AML-193 (cell line): ENCODE data around the gene RAPGEF1.

ENCODE experiments used
- DNase-seq, 2 experiments: peaks; one replicate each; lab custom pipeline; 2025; lab: John Stamatoyannopoulos, UW

Gene RAPGEF1

DNA sequence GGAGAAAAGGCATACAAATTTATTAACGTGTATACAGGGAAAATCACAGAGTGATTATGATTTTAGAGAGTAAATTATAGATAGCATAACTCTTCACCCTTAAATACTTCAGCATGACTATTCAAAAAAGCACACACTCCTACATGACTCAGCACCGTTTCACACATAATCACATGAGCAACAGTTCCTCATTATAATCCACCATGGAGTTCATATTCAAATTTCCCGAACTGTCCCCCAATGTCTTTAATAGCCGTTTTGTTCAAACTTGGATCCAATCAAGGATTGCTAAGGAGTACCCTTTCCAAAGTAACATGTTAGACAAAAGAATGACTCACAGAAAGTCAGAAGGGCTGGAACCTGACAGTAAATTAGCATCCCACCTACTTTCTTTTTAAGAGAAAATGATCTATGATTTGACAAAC lies 32.1 kb downstream of the RAPGEF1 start:
- peak; percentile 83 to 85 for DNase-seq

DNA sequence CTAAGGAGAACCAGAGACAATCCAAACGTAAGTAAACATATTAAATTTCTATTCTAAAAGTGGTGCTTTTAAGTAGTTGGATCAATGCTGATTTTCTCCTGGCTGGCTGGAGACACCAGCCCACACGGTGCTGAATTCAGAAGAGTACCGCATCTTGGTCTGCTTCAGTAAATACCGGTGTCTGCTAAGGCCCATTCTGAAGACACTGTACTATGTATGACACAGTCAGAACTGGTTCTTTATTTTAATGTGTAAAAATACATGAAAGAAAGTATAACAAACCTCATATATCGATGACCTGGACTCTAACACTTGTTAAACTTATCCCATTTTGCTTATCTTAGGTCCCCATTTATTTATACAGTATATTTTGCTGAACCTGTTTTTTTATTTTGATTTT lies 32.8 kb downstream of the RAPGEF1 start:
- DNase-seq: no peak

DNA sequence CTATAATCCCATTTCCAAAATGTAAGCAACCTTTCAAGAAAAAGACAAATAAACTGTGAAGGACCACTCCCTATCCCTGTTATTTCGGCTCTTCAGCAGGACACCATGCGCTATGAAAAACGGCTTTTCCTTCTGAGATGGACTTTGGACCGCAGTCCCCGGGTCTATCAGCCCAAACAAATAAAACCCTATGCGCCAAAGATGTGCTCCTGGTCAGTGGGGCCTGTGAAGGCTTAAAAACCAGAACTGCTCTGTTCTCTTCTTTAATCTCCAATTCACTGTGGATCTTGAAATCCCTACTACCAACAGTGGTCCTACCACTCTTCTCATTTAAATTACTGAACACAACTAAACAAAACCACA lies 33.3 kb downstream of the RAPGEF1 start:
- no peak for DNase-seq

DNA sequence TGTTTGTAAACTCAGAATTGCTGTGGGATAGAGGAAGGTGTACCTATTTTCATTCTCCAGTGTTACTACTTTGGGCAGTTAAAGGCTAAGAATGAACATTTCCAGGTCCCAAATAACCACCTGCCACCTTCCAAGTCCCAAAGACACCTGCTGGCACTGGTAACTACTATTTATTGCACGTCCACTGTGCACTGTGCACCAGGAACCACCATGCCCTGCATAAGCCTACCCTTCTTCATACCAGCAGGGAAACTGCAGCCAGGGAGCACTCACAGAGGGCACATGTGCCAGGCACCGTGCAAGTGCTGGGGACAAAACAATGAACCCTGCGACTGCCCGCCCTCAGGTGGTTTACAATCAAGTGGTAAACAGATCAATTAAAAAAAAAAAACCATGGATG lies 34.9 kb downstream of the RAPGEF1 start:
- DNase-seq: no peak

DNA sequence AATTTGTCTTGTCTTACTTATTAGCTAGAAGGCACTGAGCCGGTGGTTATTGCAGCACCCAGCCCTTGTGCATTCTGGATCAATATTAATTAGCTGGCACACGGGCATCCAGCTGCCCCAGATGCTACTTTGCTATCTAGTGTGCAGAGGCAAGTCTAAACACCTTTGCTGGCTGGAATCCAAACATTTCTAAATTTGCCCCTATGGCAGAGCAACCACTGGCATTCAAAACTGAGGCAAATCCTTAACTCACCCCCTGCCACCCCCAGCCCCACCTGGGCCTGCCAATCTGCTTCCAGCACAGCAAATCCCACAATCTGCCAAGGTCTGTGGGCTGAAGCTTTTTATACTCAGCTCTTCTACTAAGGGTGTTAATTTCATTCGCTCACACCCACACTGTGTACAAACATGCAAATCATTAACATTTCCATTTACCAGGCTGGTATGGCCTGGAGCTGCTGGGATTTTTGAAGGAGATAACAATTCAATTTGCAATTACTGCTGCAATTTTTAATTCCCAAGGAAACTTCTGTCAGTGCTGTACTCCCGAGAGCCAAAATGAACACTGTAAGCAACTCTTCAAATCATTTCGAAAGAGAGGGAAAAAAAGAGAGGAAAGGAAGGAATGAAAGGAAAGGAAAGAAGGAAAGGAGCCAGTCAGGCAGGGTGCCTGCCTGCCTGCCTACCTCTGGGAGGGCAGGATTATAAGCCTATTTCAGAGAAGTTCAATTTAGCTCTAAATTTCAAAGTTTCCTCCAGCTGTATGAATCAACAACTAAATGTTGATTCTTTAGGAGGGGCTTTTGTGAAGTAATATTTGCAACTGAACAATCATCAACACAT lies 35.5 kb downstream of the RAPGEF1 start:
- DNase-seq: no peak

DNA sequence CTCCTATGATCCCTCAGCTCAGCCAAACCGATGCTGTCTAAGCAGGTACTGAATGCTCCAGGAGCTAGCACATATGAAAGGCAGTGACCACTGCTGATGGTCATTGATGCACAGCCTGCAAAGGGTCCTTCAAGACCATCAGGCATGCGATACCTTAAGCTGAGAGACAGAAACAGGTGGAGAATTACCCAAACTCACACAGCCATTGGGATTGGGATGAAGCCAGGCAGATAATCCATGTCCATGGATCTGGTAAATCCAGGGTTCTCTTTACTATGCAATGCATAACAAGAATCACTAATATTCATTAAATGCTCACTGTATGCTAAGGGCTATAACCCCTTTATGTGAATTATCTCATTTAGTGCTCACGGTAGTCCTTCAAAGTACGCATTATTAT lies 36.2 kb downstream of the RAPGEF1 start:
- DNase-seq: no peak

DNA sequence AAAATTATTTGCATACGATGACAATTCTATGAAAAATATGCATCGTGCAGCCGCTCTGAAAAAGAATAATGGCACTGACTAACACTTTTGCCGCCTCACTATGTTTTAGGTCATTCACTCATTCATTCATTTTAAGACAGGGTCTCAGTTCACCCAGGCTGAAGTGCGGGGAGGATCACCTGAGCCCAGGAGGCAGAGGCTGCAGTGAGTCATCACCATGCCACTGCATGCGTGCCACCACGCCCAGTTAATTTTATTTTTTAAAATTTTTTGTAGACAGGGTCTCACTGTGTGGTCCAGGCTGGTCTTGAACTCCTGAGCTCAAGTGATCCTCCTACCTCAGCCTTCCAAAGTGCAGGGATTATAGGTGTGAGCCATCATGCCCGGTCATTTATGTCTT lies 37.0 kb downstream of the RAPGEF1 start:
- DNase-seq: no peak

DNA sequence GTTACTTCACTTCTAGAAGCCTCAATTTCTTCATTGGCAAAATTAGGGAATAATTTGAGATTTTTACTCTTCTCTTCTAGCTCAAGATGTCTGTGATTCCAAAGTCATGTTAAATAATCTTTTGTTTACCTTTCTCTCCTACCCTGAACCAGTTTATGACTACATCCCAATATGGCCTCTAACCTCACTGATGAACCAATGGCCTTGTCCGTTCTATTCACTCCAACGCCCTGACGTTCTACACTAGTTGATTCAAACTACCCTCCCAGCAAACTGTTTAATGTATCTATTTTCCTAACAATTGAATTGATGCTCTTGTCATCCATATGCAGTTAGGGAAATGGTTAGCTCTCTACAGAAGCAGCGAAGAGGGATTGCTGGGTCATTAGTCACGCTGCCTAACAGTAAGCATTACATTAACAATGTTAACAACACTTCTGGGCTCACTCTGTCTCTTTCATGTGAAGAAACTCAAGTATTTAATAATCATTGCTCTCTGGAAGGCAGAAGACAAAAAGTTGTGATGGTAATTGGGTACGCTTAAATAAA lies 38.0 kb downstream of the RAPGEF1 start:
- DNase-seq: no peak

DNA sequence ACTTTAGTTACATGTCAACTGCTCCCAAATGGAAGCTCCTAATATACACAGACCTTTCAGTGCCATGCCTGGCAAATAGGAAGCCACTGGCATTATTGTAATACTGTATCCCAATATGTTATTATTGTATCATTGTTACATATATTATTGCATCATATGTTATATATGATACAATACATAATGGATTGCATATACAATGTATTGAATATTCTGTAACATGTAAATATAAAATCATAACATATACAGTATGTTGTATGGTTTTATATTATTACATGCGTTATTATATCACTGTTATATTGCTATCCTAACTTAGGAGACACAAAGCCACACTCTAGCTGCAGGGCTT lies 38.5 kb downstream of the RAPGEF1 start:
- DNase-seq: no peak

DNA sequence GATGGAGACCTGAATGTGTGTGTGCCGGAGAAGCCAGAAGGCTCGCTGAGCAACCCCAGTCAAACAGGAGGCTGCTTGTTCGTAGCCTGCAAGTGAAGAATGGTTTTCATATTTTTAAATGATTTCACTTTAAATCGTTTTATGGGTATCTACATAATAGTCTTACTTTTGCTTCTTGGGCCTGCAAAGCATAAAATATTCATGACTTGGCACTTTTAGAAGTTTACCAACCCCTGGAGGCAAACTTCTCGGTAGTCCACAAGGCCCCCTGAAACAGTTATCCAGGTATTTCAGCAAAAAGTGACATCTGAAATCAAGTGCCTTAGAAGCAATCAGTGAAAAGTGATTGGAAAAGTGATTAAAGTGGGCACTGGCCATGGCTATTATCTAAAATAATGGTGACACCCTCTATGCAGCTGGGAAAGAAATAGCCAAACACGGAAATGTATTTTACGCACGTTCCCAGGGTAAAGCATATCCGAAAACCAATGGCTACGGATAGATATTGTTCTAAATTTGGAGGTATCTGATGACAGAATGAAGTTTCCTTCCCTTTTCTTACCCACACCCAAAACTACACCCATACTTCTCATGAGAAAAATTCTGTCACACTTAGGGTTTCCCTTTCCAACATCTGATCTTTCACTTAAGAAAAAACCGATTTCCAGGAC lies 39.0 kb downstream of the RAPGEF1 start:
- DNase-seq: no peak

DNA sequence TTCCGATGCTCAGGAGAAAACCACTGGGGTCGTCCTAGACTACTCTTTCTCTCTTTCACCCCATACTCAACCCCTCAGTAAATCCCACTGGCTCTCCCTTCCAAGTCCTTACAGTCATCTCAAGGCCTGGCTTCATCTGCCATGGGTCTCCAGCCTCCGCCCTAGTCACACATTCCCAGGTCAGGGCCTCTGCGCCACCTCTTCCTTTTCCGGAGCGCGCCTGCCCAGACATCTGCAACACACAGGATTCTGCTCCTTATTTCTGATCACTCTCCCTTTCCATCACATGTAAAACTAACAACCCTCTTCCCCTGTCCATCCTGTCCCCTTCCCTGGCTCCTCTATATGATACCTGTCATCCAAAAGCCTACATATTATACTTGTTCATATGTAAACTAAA lies 39.8 kb downstream of the RAPGEF1 start:
- DNase-seq: no peak

DNA sequence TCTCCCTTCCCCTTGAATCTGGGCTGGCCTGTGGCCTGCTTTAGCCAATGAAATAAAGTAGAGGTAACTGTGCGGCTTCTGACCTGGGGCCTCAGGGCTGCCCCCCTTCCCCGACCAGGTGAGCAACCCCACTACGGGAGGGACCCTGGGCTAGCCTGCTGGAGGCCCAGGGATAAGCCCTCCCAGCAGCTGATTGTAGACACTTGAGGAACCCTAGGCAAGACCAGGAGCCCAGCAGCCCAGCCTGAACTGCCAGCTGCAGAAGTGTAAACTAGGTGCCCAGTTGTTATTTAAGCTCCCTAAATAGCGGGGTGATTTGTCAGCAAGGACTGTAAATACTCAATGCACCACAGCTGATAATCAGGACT lies 41.3 kb downstream of the RAPGEF1 start:
- no peak for DNase-seq

DNA sequence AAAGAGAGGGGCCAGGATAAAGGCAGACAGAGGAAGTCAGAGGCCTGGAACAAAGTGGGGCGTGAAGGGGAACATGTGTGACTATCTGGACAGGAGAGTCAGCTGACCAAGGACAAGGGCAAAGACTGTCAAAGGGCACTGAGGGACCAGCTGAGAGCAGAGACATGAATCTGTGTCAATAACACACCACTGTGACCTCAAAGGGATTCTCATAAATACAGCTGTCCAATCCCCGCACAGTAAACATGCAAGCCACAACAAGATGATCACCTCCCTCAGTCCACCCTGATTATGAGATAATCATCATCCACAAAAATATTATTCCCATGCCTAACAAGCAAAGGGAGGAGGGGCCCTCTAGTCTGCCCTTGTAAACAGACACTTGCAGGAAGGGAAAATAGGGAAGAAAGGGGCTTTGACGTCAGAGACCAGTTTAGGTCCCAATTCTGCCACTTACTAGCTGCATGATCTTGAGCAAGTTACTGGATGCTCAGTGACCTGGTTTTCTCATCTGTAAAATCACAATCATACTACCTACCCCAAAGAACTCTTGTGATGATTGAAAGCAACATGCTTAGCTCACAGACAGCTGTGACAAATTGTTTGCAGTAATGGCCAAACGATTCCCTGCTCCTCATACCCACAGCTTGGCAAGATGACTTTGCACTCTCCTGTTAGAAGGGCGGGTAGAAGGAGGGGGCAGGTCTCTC lies 41.8 kb downstream of the RAPGEF1 start:
- peak; percentile 49 to 53 for DNase-seq

DNA sequence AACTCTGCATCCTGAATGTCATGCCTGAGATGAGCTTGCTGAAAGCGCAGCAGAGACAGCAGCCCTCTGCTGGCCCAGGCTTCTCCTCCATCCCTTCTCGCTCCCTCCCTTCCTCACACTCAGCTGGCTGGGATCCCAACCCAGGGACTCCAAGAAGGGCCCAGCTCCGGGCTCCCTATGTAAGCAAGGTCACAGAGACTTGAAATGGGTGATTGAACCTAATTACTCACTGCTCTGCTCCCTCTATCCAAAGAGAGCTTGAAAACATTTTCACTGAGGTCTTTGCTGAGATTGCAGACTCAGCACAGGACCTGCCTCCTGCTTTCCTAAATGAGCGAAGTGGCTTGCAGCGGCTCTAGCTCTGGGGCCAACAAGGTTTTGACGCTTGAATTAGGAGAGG lies 42.8 kb downstream of the RAPGEF1 start:
- no peak for DNase-seq

DNA sequence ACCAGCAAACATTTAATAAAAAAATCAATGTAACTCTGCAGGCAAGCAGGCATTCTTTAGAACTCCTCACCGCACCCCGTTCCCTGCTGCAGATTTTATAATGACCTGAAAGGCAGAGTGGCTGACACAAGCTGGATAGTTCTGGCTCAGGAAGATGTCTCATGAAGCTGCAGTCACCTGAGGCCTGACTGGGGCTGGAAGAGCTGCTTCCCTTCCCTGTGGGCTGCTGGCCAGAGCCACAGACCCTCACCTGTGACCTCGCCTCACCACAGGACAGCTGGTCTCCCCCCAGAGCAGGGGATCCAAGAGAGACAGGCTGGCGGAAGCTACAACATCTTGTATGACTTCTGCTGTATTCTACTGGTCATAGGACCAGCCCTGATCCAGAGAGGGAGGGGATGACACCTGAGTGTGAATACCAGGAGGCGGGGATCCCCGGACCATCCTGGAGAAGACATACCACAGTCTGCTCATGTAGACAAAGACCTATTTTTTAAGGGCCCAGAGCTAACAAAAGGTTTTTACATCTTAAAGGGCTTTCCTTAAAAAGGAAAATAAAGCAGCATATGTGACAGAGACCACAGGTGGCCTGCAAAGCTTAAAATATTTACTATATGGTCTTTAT lies 43.9 kb downstream of the RAPGEF1 start:
- no peak for DNase-seq

DNA sequence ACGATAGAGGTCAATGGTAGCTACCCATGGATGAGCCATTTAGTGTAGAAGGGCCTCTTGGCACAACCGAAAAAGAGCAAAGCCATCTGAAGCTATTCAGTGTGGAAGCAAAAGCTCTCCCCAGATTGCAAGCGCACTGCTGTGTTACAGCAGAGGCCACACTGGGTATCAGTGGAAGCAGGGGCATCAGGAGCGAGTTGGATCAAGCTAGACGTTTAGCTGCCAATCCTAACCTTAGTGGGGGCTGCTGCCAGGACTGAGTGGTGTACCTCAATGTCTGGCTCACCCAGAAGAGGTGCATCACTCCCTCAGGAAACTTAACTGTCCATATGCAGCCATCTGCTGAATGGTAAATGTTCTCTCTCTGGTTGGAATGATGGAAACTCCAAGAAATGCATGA lies 44.5 kb downstream of the RAPGEF1 start:
- no peak for DNase-seq

DNA sequence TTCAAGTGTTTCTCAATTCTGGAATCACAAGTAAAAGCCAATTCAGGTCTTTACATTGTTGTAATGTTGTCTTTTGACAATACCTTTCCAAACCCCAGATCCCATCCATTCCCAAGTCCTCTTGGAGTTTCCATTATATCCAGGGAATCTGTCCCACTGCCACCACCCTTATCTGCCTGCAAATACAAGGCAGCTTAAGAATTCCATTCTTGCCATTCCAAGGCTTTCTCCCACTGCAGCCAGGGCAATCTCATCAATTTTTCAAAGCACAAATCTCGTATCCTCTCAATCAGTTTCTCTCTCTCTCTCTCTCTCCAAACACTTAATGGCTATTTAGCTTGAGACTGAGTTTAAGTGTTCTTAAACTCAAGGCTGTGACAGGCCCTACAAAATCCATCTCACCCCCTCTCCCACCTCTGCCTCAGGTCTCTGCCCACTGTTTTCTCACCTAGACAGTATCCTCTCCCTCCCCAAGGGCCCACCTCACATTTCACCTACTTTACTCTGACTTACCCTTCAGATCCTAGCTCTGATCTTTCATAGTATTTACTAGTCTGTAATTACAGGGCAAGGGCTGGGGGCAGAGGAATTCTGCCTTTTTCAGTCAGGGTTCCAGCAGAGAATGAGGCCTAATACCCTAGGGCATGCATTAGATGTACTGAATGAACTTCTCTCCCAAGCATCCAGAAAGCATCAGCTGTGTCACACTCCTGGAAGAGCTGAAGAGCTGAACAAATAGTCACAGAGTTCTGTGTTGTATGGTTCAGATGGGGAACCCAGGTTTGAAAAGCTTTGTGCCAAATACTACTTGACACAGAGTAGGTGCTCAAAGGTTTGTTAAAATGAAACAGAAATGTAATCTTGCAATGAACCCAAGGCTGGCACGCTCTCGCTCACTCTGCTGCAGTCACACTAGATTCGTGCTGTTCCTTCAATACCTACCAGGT lies 46.0 kb downstream of the RAPGEF1 start:
- no peak for DNase-seq

DNA sequence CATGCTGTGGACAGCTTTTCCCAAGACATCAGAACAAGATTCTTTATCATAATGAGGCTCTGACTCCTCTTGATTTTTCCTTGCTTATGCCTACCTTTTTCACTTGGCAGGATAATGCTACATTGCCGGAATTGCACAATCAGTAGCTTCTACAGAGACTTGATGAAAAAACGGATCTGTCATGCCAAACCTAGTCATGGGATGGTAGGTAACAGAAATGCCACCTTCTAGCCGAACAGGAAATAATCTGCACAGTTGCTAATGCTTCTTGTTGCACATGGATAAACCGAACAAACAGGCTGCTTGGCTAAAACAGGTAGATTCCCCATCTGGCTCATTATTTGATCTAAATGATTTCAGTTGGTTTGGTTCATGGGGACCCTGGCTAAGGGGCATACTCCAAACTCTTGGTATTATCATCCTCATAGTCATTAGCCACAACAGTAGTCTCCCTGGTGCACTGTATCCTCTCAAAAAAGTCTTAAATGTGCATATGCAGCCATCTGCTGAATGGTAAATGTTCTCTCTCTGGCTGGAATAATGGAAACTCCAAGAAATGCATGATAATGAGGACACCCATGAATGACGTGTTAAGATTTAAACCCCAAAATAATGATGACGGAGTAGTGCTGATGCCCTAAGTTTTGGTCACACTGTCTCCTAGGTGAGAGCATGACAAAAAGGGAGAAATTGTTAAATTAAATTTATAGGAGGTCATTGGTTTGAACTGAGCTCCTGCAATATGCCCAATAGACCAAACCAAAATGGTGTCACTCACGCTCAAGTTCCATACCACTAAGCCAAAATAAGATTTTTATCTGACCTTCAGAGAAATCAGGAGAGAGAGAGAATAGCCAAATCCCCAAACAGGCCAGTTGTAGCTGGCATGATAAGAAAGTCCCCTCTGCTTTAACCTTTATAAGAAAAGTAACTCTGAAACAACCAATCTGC lies 47.0 kb downstream of the RAPGEF1 start:
- no peak for DNase-seq

DNA sequence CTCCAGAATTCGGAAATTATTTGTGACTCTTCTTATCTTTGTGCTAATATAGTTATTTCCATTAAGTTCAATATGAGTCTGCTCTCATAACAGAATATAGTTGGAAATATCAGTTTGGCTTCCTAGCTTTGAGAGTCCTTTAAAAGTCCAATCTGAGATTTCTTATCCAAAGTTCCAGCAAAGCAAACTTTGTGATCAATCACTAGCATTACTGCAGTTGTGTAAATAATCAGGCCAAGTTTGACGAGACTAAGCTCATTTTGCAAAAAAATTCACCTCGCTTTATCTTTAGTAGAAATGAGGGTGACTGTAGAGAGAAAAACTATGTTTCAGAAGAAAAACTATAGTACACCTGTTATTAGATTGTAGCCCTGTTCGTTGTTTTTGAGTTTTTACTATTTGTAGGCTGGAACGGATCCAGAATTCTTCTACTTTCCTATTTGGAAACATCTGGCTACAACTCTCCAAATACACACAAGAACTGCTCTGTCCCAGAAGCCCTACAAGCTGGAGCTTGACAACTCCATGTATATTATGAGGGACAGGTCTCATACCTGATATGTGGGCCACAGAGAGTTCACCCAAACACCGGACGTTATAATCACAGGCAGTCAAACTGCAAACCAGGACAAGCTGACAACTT lies 47.8 kb downstream of the RAPGEF1 start:
- no peak for DNase-seq
